Peyer's patch (tissue), 4 donors: ENCODE data around the gene TMEM169. TPM values are rescaled to one million over a fixed set of nuclear protein-coding genes. Genes with fewer than 3 reads are reported as not detected.
A peak's percentile ranks its signal among the peaks of the same experiment; 100 is the strongest.
"Not testable (repeated sequence)": the region's sequence is repeated elsewhere in the genome, so short reads cannot be mapped to it uniquely, and the experiment has no call there.

Experiments used
- DNase-seq, 3 donors: peaks; one replicate each; pipeline ENCODE4 v3.0.0-alpha.2; 2017 to 2019
- H3K27ac ChIP-seq, 4 donors: fragments of 200-600 bp; sonication (generic); one replicate each; pipeline ENCODE4 v1.5.1; 2016 to 2019
- H3K27me3 ChIP-seq, 2 donors: fragments of 200-600 bp; sonication (generic); one replicate each; pipeline ENCODE4 v1.5.1; 2019
- H3K36me3 ChIP-seq, 3 donors: fragments of 200-600 bp; sonication (generic); one replicate each; pipeline ENCODE4 v1.5.1; 2016 to 2019
- H3K4me1 ChIP-seq, 4 donors: fragments of 200-600 bp; sonication (generic); one replicate each; pipeline ENCODE4 v1.5.1; 2016 to 2019
- H3K4me3 ChIP-seq, 4 donors: fragments of 200-600 bp; sonication (generic); 1 replicate in 3 of 4; 2 replicates in 1 of 4; pipeline ENCODE4 v1.5.1; 2016 to 2019; ENCODE audit warnings: mild to moderate bottlenecking in 1 of 4
- H3K9me3 ChIP-seq, 4 donors: fragments of 200-600 bp; sonication (generic); one replicate each; pipeline ENCODE4 v1.5.1; 2016 to 2019; ENCODE audit warnings: mild to moderate bottlenecking in 1 of 4
- POLR2A ChIP-seq, 2 donors: fragments of 450-650 bp; IDR thresholded peaks; one replicate each; pipeline ENCODE4 v1.5.1; 2017; ENCODE audit warnings: antibody characterized with exemption in 2 of 2, mild to moderate bottlenecking in 2 of 2, moderate library complexity in 2 of 2
- total RNA-seq, 4 donors: library from RNA; depleted of rRNA; stranded (reverse); fragments of >200 nt; gene quantifications; one replicate each; pipeline ENCODE4 v1.1.0, GENCODE V29; 2016
- TF ChIP-seq, protein P1 (sequence below), 6 experiments: fragments of 450-650 bp in 4 of 6; fragments of 200-600 bp in 2 of 6; sonication (generic) in 1 of 6; IDR thresholded peaks; one replicate each; pipeline ENCODE4 v1.5.1; 2017 to 2019; ENCODE audit warnings: antibody characterized with exemption in 6 of 6, mild to moderate bottlenecking in 3 of 6, moderate library complexity in 1 of 6

TMEM169 gene
- total RNA-seq, 4 donors from 2014 or later, result 1.6 TPM; not detected in 3

DNA sequence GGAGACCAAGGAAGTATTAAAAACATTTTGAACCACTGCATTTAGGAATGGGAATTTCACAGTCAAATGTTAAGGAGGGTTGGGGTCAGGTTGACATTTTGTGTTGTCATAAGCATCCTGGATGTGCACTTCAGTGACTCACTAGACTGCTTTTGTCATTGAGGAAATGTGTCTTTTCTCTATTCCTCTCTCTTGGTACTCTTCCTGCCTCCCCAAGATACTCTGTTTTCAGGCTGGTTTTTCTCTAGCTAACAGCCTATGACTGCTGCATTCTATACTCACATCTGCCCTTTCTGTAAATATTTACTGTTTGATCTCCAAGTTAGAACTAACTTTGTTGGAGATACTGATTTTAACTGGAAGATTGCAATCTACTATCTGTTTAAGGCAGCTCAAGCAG lies 50.9 kb downstream of the TMEM169 start:
- no peaks in the 10 kb centered on the region for H3K27me3 ChIP-seq
- no peak overlapping the region for H3K4me3 ChIP-seq
- no peaks in the 10 kb centered on the region for H3K9me3 ChIP-seq
- H3K4me1 ChIP-seq, result no peaks in the 10 kb centered on the region
- TF ChIP-seq, protein P1, sequence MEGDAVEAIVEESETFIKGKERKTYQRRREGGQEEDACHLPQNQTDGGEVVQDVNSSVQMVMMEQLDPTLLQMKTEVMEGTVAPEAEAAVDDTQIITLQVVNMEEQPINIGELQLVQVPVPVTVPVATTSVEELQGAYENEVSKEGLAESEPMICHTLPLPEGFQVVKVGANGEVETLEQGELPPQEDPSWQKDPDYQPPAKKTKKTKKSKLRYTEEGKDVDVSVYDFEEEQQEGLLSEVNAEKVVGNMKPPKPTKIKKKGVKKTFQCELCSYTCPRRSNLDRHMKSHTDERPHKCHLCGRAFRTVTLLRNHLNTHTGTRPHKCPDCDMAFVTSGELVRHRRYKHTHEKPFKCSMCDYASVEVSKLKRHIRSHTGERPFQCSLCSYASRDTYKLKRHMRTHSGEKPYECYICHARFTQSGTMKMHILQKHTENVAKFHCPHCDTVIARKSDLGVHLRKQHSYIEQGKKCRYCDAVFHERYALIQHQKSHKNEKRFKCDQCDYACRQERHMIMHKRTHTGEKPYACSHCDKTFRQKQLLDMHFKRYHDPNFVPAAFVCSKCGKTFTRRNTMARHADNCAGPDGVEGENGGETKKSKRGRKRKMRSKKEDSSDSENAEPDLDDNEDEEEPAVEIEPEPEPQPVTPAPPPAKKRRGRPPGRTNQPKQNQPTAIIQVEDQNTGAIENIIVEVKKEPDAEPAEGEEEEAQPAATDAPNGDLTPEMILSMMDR (IDR thresholded peaks at IDR 0.05), result no peak
- H3K36me3 ChIP-seq, result peaks cover 0 to 100% (median 3%) of the 10 kb centered on the region in 3 donors
- H3K27ac ChIP-seq, result no peak overlapping the region
- DNase-seq, result no peak

DNA sequence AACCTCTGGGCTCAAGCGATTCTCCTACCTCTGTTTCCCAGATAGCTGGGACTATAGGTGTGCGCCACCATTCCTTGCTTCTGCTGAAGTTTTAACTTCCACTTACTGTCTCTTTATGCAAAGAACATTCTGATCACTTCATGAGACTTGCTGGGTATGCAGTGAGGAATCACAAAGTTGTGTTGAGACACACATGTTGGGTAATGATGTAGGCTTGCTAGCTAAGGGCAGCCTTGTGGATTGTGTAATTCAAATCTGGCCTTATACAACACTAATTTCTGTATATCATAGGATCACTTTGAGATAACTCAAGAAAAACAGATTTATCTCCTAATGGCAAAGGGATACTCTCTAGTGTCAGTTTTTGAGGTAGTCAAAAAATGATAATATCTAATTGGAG lies 51.7 kb downstream of the TMEM169 start:
- Histone ChIP-seq H3K9me3 (no peaks in the 10 kb centered on the region), H3K27me3 (no peaks in the 10 kb centered on the region), H3K27ac (no peak overlapping the region), H3K4me1 (no peaks in the 10 kb centered on the region), H3K4me3 (no peak overlapping the region), H3K36me3 (peaks cover 0 to 100% (median 3%) of the 10 kb centered on the region in 3 donors)
- no peak for TF ChIP-seq POLR2A (IDR thresholded peaks at IDR 0.05)
- TF ChIP-seq, protein P1 (IDR thresholded peaks at IDR 0.05), result no peak
- no peak for DNase-seq

DNA sequence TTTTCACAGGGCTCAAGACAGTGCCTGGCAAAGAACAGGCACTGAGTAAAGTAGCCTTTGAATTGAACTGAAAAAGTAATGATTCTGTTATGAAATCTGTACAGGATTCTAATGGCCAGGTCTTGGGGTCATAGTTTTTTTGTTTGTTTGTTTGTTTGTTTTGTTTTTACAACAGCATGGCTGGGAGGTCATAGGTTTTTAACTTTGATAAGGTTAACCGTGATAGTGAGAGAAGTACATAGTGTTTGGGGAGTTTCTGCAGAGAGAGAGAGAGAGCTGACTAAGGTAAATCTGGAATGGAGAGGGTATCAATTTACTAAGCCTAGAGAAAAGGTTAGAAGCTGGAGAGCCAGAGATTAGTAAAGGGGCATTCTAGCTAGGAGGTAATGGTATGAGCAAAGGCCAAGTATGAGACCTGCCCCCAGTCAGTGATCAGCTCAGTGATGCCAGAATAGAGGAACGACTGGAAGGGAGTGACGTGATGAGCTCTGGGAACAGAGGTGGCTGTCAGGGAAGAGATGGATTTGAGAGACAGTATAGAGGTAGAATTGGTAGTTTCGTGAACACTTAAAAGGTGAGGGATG lies 53.3 kb downstream of the TMEM169 start:
- Histone ChIP-seq H3K36me3 (peaks cover 0 to 100% (median 3%) of the 10 kb centered on the region in 3 donors), H3K27me3 (no peaks in the 10 kb centered on the region), H3K27ac (no peak overlapping the region), H3K4me3 (no peak overlapping the region), H3K4me1 (no peaks in the 10 kb centered on the region), H3K9me3 (no peaks in the 10 kb centered on the region)
- DNase-seq, result no peak
- no peak for TF ChIP-seq POLR2A (IDR thresholded peaks at IDR 0.05)
- TF ChIP-seq, protein P1 (IDR thresholded peaks at IDR 0.05), result no peak

DNA sequence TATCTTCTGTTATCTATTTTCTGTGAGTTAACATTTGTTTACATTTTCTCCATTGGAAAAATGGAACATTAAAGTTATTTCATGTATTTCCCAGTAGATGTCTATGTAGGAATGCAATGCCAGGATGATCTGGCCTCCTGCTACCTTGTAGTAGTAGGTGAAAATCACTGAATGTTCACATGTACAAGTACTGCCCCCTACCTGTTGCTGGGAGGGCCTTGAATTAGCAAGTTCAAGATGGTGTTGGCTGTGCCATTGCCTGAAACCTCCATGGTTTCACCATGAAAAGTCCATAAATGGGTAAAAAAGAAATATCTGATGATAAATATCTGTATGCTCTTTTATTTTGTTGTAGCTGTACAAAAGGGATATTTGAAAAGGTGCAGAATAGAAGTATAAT lies 58.2 kb downstream of the TMEM169 start:
- Histone ChIP-seq H3K4me1 (no peaks in the 10 kb centered on the region), H3K27me3 (no peaks in the 10 kb centered on the region), H3K27ac (no peak overlapping the region), H3K9me3 (no peaks in the 10 kb centered on the region), H3K4me3 (no peak overlapping the region), H3K36me3 (peaks cover 3 to 100% (median 3%) of the 10 kb centered on the region in 3 donors)
- TF ChIP-seq POLR2A (IDR thresholded peaks at IDR 0.05), result no peak
- TF ChIP-seq, protein P1 (IDR thresholded peaks at IDR 0.05), result peak in 4 of 6 experiments; percentile 8 to 49 (median 44)
- DNase-seq, result peak in 2 of 3 donors; percentile 26 to 49

DNA sequence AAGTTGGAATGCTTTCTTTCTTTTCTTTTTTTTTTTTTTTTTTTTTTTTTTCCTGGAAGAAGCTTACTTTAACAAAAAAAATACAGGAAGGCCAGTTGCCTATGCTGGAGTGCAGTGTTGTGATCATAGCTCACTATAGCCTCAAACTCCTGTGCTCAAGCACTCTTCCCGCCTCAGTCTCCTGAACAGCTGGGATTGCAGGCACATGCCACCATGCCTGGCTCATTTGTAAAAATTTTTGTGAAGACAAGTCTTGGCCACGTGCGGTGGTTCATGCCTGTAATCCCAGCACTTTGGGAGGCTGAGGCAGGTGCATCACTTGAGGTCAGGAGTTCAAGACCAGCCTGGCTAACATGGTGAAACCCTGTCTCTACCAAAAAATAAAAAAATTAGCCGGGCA lies 59.8 kb downstream of the TMEM169 start:
- peaks cover 3 to 97% (median 3%) of the 10 kb centered on the region in 3 donors for H3K36me3 ChIP-seq
- not testable (repeated sequence) for H3K4me1 ChIP-seq, H3K27ac ChIP-seq, DNase-seq, H3K4me3 ChIP-seq, H3K9me3 ChIP-seq, H3K27me3 ChIP-seq

DNA sequence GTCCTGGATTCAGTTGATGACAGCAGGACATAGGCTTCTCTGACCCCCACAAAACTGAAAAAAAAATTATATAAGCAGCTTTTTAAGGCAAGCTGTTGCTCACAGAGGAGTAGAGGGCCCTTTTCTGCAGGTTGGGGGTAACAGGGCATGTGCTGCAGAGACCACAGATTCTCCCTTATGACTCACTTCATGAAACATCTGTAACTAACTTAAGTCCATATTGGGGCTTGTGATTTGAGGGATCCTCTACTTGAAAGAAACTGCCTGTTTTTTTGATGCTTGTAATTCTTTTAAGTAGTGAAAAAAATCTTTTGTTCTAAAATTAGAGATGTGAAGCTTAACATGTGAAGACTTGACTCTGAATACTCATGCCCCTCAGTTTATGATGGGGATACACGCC lies 60.8 kb downstream of the TMEM169 start:
- Histone ChIP-seq H3K36me3 (peaks cover 0 to 97% (median 3%) of the 10 kb centered on the region in 3 donors), H3K4me3 (no peak overlapping the region), H3K9me3 (no peaks in the 10 kb centered on the region), H3K27me3 (no peaks in the 10 kb centered on the region), H3K27ac (no peak overlapping the region), H3K4me1 (no peaks in the 10 kb centered on the region)
- DNase-seq, result no peak
- TF ChIP-seq POLR2A (IDR thresholded peaks at IDR 0.05), result no peak
- TF ChIP-seq, protein P1 (IDR thresholded peaks at IDR 0.05), result no peak
